ENCODE data around the gene LY86.

DNA sequence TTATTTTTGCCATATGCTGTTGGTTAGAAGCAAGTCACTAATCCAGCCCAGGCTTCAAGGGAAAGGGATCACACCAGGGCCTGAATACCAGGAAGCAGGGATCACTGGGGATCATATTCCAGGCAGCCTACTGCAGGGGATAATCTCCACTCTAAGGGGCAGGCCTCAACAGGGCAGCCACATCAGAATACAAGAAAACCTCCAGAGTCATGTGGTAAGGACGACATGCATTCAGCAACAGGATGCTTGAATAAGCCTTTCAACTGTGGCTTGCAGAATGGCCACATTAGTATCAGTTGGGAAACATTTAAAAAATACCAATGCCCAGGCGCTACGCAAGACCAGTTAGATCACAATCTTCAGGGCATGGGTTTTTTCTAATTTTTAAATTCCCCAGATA lies 109.1 kb downstream of the LY86 start:
- TF ChIP-seq, protein P1, sequence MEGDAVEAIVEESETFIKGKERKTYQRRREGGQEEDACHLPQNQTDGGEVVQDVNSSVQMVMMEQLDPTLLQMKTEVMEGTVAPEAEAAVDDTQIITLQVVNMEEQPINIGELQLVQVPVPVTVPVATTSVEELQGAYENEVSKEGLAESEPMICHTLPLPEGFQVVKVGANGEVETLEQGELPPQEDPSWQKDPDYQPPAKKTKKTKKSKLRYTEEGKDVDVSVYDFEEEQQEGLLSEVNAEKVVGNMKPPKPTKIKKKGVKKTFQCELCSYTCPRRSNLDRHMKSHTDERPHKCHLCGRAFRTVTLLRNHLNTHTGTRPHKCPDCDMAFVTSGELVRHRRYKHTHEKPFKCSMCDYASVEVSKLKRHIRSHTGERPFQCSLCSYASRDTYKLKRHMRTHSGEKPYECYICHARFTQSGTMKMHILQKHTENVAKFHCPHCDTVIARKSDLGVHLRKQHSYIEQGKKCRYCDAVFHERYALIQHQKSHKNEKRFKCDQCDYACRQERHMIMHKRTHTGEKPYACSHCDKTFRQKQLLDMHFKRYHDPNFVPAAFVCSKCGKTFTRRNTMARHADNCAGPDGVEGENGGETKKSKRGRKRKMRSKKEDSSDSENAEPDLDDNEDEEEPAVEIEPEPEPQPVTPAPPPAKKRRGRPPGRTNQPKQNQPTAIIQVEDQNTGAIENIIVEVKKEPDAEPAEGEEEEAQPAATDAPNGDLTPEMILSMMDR (IDR thresholded peaks at IDR 0.05; ENCODE audit: low read depth, low read length) = no peak
- TF ChIP-seq EZH2phosphoT487 (IDR thresholded peaks at IDR 0.05; ENCODE audit: low read depth) = no peak
